Activated B cell treated with CpG ODN at 0.5 μM for 24 hours (primary cell): ENCODE measurements around the gene FRMD5. TPM values are rescaled to one million over a fixed set of nuclear protein-coding genes. Genes with fewer than 3 reads are reported as not detected.
"Not testable (repeated sequence)": the region's sequence is repeated elsewhere in the genome, so short reads cannot be mapped to it uniquely, and the experiment has no call there.

Experiments
- ATAC-seq: fragments of 200-7000 bp; cut with Tn5 transposase; one replicate; pipeline ENCODE4 v1.10.0; 2021; ENCODE audit warnings: low read depth, mild to moderate bottlenecking, moderate library complexity
- CTCF ChIA-PET: fragments of 350-600 bp; sonication (Branson Sonifier 250); formaldehyde crosslinking; loops from one replicate; lab custom pipeline; 2021; ENCODE audit warnings: antibody characterized with exemption; lab: Charles Lee
- POLR2A ChIA-PET: fragments of 350-600 bp; sonication (Branson Sonifier 250); formaldehyde crosslinking; loops from one replicate; lab custom pipeline; 2021; ENCODE audit warnings: antibody characterized with exemption; lab: Charles Lee
- DNase-seq: peaks from one replicate; pipeline ENCODE4 v3.0.0; 2022
- H3K27ac Mint-ChIP-seq: one replicate; pipeline ENCODE4 v1.8.0; 2020; ENCODE audit warnings: mixed read lengths
- H3K27me3 Mint-ChIP-seq: one replicate; pipeline ENCODE4 v1.8.0; 2021; ENCODE audit warnings: mixed read lengths
- H3K36me3 Mint-ChIP-seq: one replicate; pipeline ENCODE4 v1.8.0; 2021; ENCODE audit warnings: low read depth, mixed read lengths
- H3K4me1 Mint-ChIP-seq: one replicate; pipeline ENCODE4 v1.8.0; 2021; ENCODE audit warnings: mixed read lengths
- H3K4me3 Mint-ChIP-seq: one replicate; pipeline ENCODE4 v1.8.0; 2020; ENCODE audit warnings: mild to moderate bottlenecking, mixed read lengths
- H3K9me3 Mint-ChIP-seq: one replicate; pipeline ENCODE4 v1.8.0; 2020; ENCODE audit warnings: mixed read lengths
- CTCF ChIP-seq: fragments of 200-600 bp; IDR thresholded peaks from one replicate; pipeline ENCODE4 v1.8.0; 2022; ENCODE audit warnings: antibody characterized with exemption, mild to moderate bottlenecking
- intact Hi-C: fragments of 100-400 bp; cut with micrococcal nuclease; formaldehyde crosslinking; loops from one replicate; pipeline ENCODE4 v1.15.1; 2024
- total RNA-seq: library from RNA; stranded (reverse); gene quantifications from 2 replicates; pipeline ENCODE4 v1.2.3, GENCODE V29; 2022

The FRMD5 gene
- total RNA-seq, 1 donor from 2014 or later = 0.53 TPM

DNA sequence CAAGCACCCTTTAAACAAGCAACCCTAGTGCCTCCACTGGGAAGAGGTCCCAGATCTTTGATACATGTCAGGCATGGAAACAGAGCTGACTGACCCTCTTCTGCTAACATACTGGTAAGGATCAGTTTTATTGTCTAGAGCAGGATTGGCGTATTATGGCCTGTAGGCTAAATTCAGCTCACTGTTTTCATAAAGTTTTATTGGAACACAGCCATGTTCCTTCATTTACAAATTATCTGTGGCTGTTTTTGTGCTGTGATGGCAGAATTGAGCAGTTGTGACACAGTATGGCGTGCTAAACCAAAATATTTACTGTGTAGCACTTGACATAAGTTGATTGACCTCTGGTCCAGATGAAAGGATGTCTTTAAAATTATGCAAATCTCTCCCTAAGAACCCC lies 323.2 kb downstream of the FRMD5 start:
- DNase-seq (no peak), ATAC-seq (no peak)
- POLR2A ChIA-PET = no interaction called here
- Mint-ChIP-seq H3K4me1 (peaks cover 3% of the 10 kb centered on the region), H3K27me3 (no peaks in the 10 kb centered on the region), H3K9me3 (no peaks in the 10 kb centered on the region), H3K27ac (no peak overlapping the region), H3K4me3 (no peak overlapping the region), H3K36me3 (peaks cover 7% of the 10 kb centered on the region)
- CTCF ChIA-PET = interaction anchor here (0.8 to 1.3 kb wide), 3 partner anchors 70 to 629 kb away, joined by 3 to 4 read pairs (median 3); no protein-coding TSS in a partner anchor
- no peak for TF ChIP-seq CTCF
- intact Hi-C loops = loop anchor here (1.0 kb wide), 2 partner anchors 194 to 347 kb away; no protein-coding TSS in a partner anchor

GRCh38 chr15:43868406-43868805 lies 326.7 kb downstream of the FRMD5 start:
- DNase-seq (no peak), ATAC-seq (no peak)
- ChIA-PET POLR2A (interaction anchor here (0.8 kb wide), 1 partner anchor 41 kb away, joined by 8 read pairs; no protein-coding TSS in a partner anchor), CTCF (no interaction called here)
- no peaks in the 10 kb centered on the region for H3K27me3 Mint-ChIP-seq
- no peak for TF ChIP-seq CTCF
- peaks cover 23% of the 10 kb centered on the region for H3K36me3 Mint-ChIP-seq
- no peak overlapping the region for H3K4me3 Mint-ChIP-seq
- no peaks in the 10 kb centered on the region for H3K9me3 Mint-ChIP-seq
- intact Hi-C loops = no loop called here
- H3K4me1 Mint-ChIP-seq = peaks cover 3% of the 10 kb centered on the region
- H3K27ac Mint-ChIP-seq = no peak overlapping the region

- ChIA-PET CTCF (no interaction called here), POLR2A (no interaction called here)
- Mint-ChIP-seq H3K36me3 (peaks cover 24% of the 10 kb centered on the region), H3K4me3 (no peak overlapping the region), H3K27ac (no peak overlapping the region), H3K9me3 (no peaks in the 10 kb centered on the region), H3K27me3 (no peaks in the 10 kb centered on the region), H3K4me1 (peaks cover 3% of the 10 kb centered on the region)
- ATAC-seq (no peak), DNase-seq (no peak)
- no peak for TF ChIP-seq CTCF
- intact Hi-C loops = no loop called here
Measured at GRCh38 chr15:43867096-43867495, 328.0 kb downstream of the FRMD5 start.

DNA sequence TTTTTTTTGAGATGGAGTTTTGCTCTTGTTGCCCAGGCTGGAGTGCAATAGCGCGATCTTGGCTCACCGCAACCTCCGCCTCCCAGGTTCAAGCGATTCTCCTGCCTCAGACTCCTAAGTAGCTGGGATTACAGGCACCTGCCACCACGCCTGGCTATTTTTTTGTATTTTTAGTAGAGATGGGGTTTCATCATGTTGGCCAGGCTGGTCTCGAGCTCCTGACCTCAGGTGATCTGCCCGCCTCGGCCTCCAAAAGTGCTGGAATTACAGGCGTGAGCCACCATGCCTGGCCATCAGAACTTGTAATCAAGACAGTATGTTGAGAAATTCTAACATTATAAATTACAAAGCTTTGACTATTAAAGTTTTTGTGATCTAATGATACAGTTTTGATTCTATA lies 328.4 kb downstream of the FRMD5 start:
- CTCF ChIA-PET, DNase-seq, H3K27ac Mint-ChIP-seq, POLR2A ChIA-PET, H3K4me3 Mint-ChIP-seq, H3K27me3 Mint-ChIP-seq, intact Hi-C loops, ATAC-seq, H3K9me3 Mint-ChIP-seq, H3K4me1 Mint-ChIP-seq: not testable (repeated sequence)
- peaks cover 26% of the 10 kb centered on the region for H3K36me3 Mint-ChIP-seq

DNA sequence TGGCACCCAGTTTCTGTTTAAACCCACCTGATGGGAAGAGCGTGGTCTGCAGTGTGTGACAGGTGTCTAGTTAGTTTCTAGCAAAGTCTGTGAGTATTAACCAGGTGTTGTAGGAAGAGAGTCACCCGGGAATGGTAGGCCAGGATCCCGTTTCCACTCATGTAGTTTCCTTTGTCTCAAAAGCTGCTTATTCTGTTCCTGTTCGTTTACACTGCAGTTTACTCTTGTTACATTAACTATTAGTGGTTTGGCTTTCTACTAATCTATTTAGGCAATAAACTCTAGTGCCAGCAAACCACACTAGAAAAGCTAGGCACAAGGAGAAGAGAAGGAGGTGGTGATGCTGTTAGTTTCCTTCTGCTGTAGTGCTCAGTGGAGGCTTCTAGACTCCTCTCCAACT lies 335.5 kb downstream of the FRMD5 start:
- no peak for DNase-seq
- TF ChIP-seq CTCF = no peak
- no peaks in the 10 kb centered on the region for H3K9me3 Mint-ChIP-seq
- H3K27me3 Mint-ChIP-seq = no peaks in the 10 kb centered on the region
- intact Hi-C loops = no loop called here
- CTCF ChIA-PET = no interaction called here
- H3K27ac Mint-ChIP-seq = no peak overlapping the region
- POLR2A ChIA-PET = no interaction called here
- no peaks in the 10 kb centered on the region for H3K4me1 Mint-ChIP-seq
- no peak overlapping the region for H3K4me3 Mint-ChIP-seq
- no peak for ATAC-seq
- H3K36me3 Mint-ChIP-seq = peaks cover 40% of the 10 kb centered on the region

GRCh38 chr15:43854801-43855200 lies 340.3 kb downstream of the FRMD5 start:
- intact Hi-C loops = no loop called here
- CTCF ChIA-PET = no interaction called here
- Mint-ChIP-seq H3K4me1 (no peaks in the 10 kb centered on the region), H3K27ac (no peak overlapping the region), H3K4me3 (no peak overlapping the region), H3K36me3 (peaks cover 48% of the 10 kb centered on the region), H3K27me3 (no peaks in the 10 kb centered on the region), H3K9me3 (no peaks in the 10 kb centered on the region)
- POLR2A ChIA-PET = no interaction called here
- DNase-seq = no peak
- TF ChIP-seq CTCF = no peak
- ATAC-seq = no peak
